NT2/D1 (cell line): ENCODE results near the gene PHACTR1.

Source experiments
- SUZ12 ChIP-seq: IDR thresholded peaks from 2 replicates; pipeline ENCODE4 v1.6.1; 2011; ENCODE audit not compliant: insufficient read length, insufficient read depth; ENCODE audit errors: extremely low read depth
- YY1 ChIP-seq: IDR thresholded peaks from 2 replicates; pipeline ENCODE4 v1.6.1; 2011; ENCODE audit not compliant: insufficient read length, insufficient read depth
- ZNF274 ChIP-seq: IDR thresholded peaks from 2 replicates; pipeline ENCODE4 v1.6.1; 2011; ENCODE audit warnings: mild to moderate bottlenecking, low read depth, low read length

DNA sequence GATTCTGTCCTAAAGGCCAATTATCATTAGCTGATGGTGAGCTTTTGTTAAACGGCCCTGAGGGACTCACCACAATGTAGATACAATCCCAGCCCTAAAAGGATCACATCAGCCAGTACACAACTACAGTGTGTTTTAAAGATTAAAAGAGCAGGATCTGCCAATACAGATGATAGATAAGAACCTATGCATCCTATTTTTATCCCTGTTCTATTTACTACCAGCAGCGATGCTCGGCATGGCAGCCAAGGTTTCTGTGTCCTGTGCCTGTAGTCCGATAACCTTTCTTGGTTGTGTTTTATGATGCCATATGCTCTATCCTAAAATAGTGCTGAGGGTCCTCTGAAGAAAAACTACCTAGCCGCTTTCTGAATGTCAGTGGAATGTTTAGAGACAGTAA lies 289.4 kb downstream of the PHACTR1 start:
- TF ChIP-seq SUZ12 (no peak), YY1 (no peak), ZNF274 (no peak)
